ENCODE data around the gene COPE. TPM values are rescaled to one million over a fixed set of nuclear protein-coding genes. Genes with fewer than 3 reads are reported as not detected.

COPE gene
- total and polyA plus RNA-seq, 4 donors, result 94.1 to 365 (median 275) TPM

GRCh38 chr19:18964121-18964520, 44.9 kb upstream of the COPE start:
- no peaks in the 10 kb centered on the region for H3K36me3 ChIP-seq (ENCODE audit: control insufficient read depth in 4 of 4, insufficient read depth in 4 of 4, low read length in 4 of 4)
- TF ChIP-seq, protein P1, sequence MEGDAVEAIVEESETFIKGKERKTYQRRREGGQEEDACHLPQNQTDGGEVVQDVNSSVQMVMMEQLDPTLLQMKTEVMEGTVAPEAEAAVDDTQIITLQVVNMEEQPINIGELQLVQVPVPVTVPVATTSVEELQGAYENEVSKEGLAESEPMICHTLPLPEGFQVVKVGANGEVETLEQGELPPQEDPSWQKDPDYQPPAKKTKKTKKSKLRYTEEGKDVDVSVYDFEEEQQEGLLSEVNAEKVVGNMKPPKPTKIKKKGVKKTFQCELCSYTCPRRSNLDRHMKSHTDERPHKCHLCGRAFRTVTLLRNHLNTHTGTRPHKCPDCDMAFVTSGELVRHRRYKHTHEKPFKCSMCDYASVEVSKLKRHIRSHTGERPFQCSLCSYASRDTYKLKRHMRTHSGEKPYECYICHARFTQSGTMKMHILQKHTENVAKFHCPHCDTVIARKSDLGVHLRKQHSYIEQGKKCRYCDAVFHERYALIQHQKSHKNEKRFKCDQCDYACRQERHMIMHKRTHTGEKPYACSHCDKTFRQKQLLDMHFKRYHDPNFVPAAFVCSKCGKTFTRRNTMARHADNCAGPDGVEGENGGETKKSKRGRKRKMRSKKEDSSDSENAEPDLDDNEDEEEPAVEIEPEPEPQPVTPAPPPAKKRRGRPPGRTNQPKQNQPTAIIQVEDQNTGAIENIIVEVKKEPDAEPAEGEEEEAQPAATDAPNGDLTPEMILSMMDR (IDR thresholded peaks at IDR 0.05; ENCODE audit: control extremely low read depth, extremely low read depth), result no peak
- no peaks in the 10 kb centered on the region for H3K9me3 ChIP-seq (ENCODE audit: control insufficient read depth in 4 of 4, insufficient read depth in 3 of 4, low read length in 3 of 4)
- no peak for DNase-seq
- no peak overlapping the region for H3K27ac ChIP-seq (ENCODE audit: low read depth in 1 of 2, low read length in 1 of 2)
- ATAC-seq (ENCODE audit: insufficient read depth, low FRiP score), result no peak
- H3K27me3 ChIP-seq (ENCODE audit: control insufficient read depth in 3 of 3, insufficient read depth in 3 of 3, low read length in 2 of 3), result peaks cover 0 to 5% (median 0%) of the 10 kb centered on the region in 3 donors
- no peaks in the 10 kb centered on the region for H3K4me1 ChIP-seq (ENCODE audit: control insufficient read depth in 5 of 5, insufficient read depth in 5 of 5, low read length in 5 of 5)
- H3K4me3 ChIP-seq, result no peak overlapping the region
- WGBS, 2 donors, result 94 to 95% methylated on average over 9 of the region's 9 CpGs
- H3K9ac ChIP-seq (ENCODE audit: insufficient read depth in 1 of 2, low read length in 2 of 2), result no peak overlapping the region

- no peak for DNase-seq
- H3K9me3 ChIP-seq (ENCODE audit: control insufficient read depth in 4 of 4, insufficient read depth in 3 of 4, low read length in 3 of 4), result no peaks in the 10 kb centered on the region
- no peak for ATAC-seq (ENCODE audit: insufficient read depth, low FRiP score)
- no peaks in the 10 kb centered on the region for H3K36me3 ChIP-seq (ENCODE audit: control insufficient read depth in 4 of 4, insufficient read depth in 4 of 4, low read length in 4 of 4)
- H3K9ac ChIP-seq (ENCODE audit: insufficient read depth in 1 of 2, low read length in 2 of 2), result no peak overlapping the region
- no peaks in the 10 kb centered on the region for H3K4me1 ChIP-seq (ENCODE audit: control insufficient read depth in 5 of 5, insufficient read depth in 5 of 5, low read length in 5 of 5)
- WGBS, 2 donors, result 30 to 32% methylated on average over 23 to 26 of the region's 26 CpGs
- no peak overlapping the region for H3K4me3 ChIP-seq
- H3K27me3 ChIP-seq (ENCODE audit: control insufficient read depth in 3 of 3, insufficient read depth in 3 of 3, low read length in 2 of 3), result peaks cover 0 to 5% (median 0%) of the 10 kb centered on the region in 3 donors
- no peak overlapping the region for H3K27ac ChIP-seq (ENCODE audit: low read depth in 1 of 2, low read length in 1 of 2)
- TF ChIP-seq, protein P1 (IDR thresholded peaks at IDR 0.05; ENCODE audit: control extremely low read depth, extremely low read depth), result no peak
Measured at GRCh38 chr19:18961767-18962620, 42.8 kb upstream of the COPE start.

DNA sequence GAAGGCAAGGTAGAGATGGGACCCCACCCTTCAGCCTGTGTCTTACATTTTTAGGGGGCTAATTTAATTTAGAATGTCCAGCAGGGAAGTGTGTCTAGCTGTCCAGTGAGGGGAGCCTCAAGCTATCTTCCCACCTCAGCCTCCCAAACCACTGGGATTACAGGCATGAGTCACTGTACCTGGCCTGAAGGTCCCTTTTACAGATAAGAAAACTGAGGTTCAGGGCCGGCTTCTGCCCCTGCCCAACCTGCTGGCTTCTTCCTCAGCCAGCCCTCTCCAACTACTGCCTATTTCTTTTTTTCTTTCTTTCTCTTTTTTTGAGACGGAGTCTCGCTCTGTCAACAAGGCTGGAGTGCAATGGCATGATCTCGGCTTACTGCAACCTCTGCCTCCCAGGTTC, 41.2 kb upstream of the COPE start:
- Histone ChIP-seq H3K36me3 (ENCODE audit: control insufficient read depth in 4 of 4, insufficient read depth in 4 of 4, low read length in 4 of 4) (no peaks in the 10 kb centered on the region), H3K27ac (ENCODE audit: low read depth in 1 of 2, low read length in 1 of 2) (no peak overlapping the region), H3K4me1 (ENCODE audit: control insufficient read depth in 5 of 5, insufficient read depth in 5 of 5, low read length in 5 of 5) (no peaks in the 10 kb centered on the region), H3K27me3 (ENCODE audit: control insufficient read depth in 3 of 3, insufficient read depth in 3 of 3, low read length in 2 of 3) (peaks cover 0 to 5% (median 0%) of the 10 kb centered on the region in 3 donors), H3K4me3 (no peak overlapping the region), H3K9ac (ENCODE audit: insufficient read depth in 1 of 2, low read length in 2 of 2) (no peak overlapping the region), H3K9me3 (ENCODE audit: control insufficient read depth in 4 of 4, insufficient read depth in 3 of 4, low read length in 3 of 4) (no peaks in the 10 kb centered on the region)
- TF ChIP-seq, protein P1 (IDR thresholded peaks at IDR 0.05; ENCODE audit: control extremely low read depth, extremely low read depth), result no peak
- 89 to 91% methylated on average over 4 of the region's 4 CpGs for WGBS, 2 donors
- ATAC-seq (ENCODE audit: insufficient read depth, low FRiP score) (no peak), DNase-seq (no peak)
